ENCODE measurements around the gene ZNF439.
A peak's percentile ranks its signal among the peaks of the same experiment; 100 is the strongest.
"Not testable (repeated sequence)": the region's sequence is repeated elsewhere in the genome, so short reads cannot be mapped to it uniquely, and the experiment has no call there.

ZNF439 gene

GRCh38 chr19:11872624-11873023, 24.1 kb downstream of the ZNF439 start:
- DNase-seq, result no peak

- no peak for DNase-seq
Observed at GRCh38 chr19:11873762-11874161, 25.2 kb downstream of the ZNF439 start.

- peak; percentile 25 for DNase-seq
Observed at GRCh38 chr19:11879687-11880266, 31.3 kb downstream of the ZNF439 start.

GRCh38 chr19:11880598-11880997, 32.1 kb downstream of the ZNF439 start:
- DNase-seq, result no peak

GRCh38 chr19:11881151-11881800, 32.8 kb downstream of the ZNF439 start:
- peak; percentile 90 for DNase-seq

- no peak for DNase-seq
Observed at GRCh38 chr19:11882606-11883005, 34.1 kb downstream of the ZNF439 start.

GRCh38 chr19:11887234-11887610, 38.7 kb downstream of the ZNF439 start:
- DNase-seq, result peak; percentile 15

- DNase-seq, result peak; percentile 92
Observed at GRCh38 chr19:11887611-11888531, 39.3 kb downstream of the ZNF439 start, which contains the start of gene ZNF69. Gene ZNF69 (plus strand): TSS chr19:11887782. CDS start chr19:11887924, 142 bp downstream.

- not testable (repeated sequence) for DNase-seq
Observed at GRCh38 chr19:11889901-11890300, 41.4 kb downstream of the ZNF439 start.

GRCh38 chr19:11890634-11891033, 42.1 kb downstream of the ZNF439 start:
- no peak for DNase-seq

GRCh38 chr19:11894851-11895250, 46.3 kb downstream of the ZNF439 start:
- no peak for DNase-seq

- no peak for DNase-seq
Observed at GRCh38 chr19:11902228-11902627, 53.7 kb downstream of the ZNF439 start.

- DNase-seq, result no peak
Observed at GRCh38 chr19:11905928-11906327, 57.4 kb downstream of the ZNF439 start.

- not testable (repeated sequence) for DNase-seq
Observed at GRCh38 chr19:11911937-11912336, 63.4 kb downstream of the ZNF439 start.

GRCh38 chr19:11914417-11915051, 66.0 kb downstream of the ZNF439 start:
- not testable (repeated sequence) for DNase-seq
